Putamen (tissue), 1 donor: Measurements from ENCODE around the gene ITGA6.
A peak's percentile ranks its signal among the peaks of the same experiment; 100 is the strongest.

Experiments used
- DNase-seq: peaks from one replicate; pipeline ENCODE4 v3.0.0-alpha.2; 2016; ENCODE audit warnings: low spot score

The ITGA6 gene

DNA sequence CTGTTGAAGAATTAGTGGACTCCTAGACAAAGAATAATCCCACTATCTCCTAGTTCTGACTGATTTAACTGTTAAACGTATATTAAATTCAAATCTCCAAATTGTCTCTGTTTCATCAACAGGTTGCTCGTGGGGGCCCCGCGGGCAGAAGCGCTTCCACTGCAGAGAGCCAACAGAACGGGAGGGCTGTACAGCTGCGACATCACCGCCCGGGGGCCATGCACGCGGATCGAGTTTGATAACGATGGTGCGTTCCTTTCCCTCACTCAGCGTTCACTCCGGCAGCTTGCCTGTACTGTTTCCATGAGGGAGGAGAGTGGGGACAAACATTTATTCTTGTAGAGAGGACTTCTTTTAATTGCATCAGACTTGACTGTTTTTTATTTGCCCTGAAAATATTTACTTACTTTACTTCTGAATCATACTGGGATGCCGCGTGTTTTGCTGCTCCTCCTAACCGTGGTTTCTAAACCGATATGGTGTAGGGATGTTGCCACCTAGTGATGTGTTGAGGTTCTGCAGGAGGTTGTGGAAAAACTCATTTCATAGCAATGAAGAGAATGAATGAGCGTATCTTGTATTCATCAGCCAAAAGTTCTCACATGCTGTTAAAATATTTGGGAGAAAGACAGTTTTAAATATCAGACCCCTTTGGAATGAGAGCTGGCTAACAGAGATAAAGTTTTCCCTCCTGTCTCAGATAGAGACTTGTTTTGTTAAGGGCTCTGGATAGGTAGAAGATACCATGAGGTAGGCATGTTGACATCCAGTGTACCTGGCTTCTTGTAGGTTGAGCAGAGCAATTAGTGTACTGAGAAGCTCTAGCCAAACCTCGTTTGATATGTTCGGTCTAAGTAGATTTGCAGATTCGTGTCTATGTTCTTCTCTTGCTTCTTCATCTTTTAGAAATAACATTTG, 38.3 kb downstream of the ITGA6 start:
- peak; percentile 69 for DNase-seq

DNA sequence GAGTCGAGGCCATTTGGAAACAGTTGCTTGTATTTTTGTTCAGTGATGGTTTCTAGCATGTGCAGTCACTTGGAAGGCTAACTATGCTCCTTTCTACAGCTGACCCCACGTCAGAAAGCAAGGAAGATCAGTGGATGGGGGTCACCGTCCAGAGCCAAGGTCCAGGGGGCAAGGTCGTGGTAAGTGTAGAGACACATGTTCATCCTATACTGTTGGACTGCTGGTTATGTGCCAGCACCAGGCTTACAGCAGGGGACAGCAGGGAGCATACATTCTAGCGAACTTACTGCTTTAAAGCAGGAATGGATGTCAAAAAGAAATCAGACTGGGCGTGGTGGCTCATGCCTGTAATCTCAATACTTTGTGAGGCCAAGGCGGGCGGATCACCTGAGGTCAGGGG, 40.0 kb downstream of the ITGA6 start:
- no peak for DNase-seq

DNA sequence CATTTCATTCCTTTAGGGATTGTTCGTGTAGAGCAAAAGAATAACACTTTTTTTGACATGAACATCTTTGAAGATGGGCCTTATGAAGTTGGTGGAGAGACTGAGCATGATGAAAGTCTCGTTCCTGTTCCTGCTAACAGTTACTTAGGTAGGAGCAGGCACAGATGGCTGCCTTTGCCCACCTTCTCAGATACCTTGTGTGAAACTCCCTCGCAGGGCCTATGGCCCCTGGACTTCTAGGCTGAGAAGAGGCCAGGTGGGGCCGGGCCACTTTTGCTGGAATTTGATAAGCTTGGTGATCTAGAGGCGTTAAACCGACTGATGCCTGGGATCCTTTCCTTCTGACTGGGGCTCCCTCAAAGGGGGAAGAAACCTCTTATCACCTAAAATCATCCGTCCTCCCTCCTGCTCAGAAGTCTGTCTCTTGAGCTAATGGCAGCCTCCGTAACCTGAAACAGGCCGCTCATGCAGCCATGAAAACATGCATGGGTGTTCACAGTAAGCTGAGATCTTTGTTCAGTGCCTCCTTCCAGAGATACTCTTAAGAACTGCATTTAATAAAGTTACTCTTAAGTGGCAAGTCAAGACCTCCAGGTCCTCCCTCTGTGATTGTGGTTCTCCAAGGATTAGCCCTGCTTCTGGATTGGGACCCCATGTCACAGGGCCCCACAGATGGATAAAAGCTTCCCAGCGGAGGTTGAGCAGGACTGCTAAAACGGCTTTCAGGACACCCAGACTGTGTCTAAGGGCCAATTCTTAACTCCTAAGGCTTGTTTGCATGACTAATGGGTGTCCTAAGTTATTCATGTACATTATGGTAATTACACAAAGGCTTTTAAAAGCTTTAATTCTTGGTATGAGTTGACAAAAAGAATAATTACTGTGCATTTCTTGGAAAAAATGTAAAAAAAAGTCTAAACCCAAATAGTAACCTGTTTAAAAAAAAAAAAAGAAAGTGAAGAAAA, 43.9 kb downstream of the ITGA6 start:
- DNase-seq: no peak

DNA sequence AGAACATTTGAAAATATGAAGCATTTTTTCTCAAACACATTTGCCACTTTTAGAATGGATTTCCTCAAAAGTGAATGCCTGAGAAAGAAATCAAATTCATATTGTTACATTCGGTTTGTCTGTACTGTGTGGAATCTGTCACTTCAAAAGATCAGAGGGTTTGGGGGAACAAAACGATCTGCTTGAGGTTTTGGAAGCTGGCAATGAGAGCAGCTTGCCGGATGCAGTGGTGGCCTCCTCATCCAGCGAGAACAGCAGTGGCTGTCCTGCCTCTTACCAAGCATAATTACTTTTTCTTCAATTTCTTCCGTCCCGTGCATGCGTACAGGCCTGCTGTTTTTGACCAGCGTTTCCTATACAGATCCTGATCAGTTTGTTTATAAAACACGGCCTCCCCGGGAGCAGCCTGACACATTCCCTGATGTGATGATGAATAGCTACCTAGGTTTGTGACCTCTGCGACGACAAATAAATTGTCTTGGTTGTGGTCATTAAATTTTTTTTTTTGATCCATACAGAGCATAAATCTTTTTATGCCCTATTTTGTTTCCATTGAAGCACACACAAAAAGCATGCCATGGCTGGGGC, 45.2 kb downstream of the ITGA6 start:
- no peak for DNase-seq

DNA sequence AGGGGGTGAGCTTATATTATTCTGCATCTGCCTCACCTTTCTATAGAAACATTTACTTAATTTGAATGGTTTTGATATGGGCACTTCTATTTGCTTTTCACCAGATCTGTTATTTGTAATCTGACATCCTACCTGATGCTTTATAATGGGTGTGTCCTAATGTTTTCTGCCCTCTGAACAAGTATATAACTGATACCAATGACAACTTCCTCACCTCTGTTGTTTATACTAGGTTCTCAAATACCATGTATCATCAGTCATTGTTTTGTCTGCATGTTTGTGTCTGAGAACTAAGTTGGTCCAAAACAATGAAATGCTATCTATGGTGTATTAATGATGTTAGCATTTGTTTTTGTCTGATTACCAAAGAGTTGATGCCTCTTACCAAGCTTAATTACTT, 45.8 kb downstream of the ITGA6 start:
- DNase-seq: no peak

DNA sequence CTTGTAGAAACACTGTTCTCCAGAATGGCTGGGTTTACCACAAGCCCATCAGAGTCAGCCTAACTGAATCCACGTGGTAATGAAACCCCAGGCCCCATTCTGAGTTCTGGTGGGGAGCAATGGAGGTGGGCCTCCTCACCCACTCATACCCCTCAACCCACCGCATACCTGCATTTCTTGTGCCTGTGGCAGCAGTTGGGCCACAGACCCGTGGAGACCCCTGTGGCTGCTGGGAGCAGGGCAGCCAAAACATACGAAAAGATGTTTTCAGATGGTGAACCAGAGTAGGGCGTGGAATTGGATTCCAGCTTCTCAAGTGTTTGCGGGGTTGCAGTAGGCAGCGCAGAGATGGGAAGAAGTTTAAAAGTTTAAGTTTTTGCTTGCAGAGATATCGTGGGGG, 51.0 kb downstream of the ITGA6 start:
- DNase-seq: no peak

DNA sequence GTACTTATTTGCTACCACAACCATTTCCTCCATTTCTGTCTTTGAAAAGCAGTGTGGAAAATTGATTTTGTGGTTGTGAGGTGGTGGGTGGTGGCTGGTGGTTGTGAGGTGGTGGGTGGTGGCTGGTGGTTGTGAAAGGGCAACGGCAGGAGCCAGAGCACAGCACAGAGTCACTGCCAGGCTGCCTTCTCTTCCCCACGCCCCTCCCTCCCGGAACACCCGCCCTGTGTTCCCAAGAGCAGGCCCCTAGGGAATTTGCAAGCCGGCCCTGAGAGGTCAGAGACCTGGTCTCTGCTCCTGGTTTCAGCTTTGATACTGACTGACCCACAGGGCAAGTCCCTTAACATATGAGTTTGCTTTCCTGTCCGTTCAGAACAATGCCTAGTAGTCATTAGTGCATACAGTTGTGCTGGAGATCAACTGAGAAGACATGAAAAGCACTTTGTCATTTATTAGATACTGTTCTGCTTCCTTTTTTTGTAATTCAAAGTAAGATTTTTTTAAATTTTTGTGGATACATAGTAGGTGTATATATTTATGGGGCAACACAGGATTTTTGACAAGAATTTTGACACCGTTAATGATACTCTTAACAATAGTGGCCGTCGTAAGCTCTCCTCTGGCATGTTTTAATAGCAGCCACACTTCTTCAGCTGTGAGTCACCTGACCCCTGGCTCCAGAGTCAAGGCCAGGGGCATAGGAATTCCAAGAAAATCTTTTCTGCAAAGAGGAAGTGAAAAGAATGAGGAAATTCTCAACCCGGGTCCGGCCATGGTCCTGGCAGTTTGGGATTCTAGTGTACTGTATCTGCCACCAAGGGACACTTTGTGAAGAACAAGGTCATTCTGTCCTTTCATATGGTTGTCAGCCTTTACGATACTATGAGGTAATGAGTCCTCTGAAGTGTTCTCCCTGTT, 53.2 kb downstream of the ITGA6 start:
- DNase-seq: no peak

DNA sequence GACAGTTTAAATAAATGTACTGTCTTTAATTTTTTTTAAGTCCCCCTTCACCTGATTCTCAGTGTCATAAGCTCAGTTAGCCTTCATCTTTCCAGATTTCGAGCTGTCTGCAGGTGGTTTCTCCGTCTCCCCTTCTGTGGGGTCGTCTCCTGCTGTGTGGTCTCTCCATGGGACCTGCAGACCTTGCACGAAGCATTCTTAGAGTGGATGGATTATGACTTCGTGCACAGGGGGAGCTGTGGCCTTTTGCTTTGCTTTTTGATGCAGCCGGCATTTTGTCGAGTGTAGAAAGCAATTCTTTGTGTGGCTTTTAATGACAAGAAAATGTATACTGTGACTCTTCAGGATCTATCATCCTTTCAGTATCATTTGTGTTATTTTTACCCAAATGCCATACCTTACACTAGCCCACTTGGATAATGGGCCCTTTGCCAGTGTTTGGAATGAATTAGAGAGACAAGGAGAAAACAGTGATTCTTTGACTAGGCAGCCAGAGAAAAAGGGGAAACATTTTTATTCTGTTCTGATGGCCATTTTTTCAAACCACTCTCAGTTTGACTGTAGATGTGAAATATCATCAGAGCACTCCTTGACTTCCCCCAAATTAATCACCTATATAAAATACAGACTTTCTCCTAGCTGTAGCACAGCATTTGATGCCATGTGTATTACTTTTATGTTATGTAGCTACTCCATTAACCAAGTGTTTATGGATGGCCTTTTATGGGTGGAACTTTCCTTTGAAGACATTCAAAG, 54.3 kb downstream of the ITGA6 start:
- no peak for DNase-seq

DNA sequence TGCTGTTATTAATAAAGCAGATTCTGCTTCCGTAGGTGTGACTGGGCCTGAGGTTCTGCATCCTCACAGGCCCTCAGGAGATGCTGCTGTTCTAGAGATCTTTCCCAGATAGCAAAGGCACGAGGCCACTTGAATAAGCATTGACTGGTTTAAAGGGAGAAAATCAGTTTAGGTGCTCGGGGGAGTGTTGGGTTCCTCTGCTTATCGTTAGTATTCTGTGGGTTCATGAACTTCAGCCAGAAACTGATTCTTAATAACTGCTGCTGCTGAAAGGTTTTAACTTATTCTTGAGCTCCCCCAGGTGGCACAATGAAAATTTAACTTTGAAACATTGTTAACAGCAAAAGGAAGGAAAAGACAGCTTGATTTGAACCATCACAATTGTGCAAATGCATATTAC, 56.9 kb downstream of the ITGA6 start:
- DNase-seq: peak; percentile 32

DNA sequence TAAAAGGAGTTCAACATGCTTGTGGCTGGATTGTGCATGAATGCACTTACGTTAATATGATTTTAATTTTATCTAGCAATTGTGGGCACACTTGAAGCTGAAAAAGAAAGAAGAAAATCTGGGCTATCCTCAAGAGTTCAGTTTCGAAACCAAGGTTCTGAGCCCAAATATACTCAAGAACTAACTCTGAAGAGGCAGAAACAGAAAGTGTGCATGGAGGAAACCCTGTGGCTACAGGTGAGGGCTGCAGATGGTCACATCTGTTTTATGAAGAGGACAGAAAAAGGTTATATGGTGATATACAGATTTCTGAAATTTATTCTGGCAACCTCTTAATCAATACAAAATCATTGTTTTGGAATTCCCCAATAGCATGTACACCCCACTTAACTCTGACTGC, 57.3 kb downstream of the ITGA6 start:
- no peak for DNase-seq

DNA sequence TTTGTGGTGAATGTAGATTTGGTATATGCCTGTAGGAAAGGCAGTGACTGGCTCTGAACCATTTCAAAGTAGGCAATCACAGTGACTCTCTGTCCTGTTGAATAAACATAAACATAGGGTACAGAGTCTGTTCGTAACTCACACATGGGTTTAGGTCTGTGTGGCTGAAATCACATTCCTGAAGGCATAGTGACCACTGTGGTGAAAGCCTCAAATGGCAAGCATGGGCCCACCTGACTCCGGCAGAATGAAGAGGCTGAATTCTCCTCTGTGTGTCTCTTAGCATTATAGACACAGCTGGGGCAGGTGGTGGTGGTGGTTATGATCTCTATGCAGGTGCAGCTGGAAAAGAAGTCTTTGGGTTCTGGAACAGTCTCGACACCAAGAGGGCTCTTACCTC, 61.2 kb downstream of the ITGA6 start:
- no peak for DNase-seq

DNA sequence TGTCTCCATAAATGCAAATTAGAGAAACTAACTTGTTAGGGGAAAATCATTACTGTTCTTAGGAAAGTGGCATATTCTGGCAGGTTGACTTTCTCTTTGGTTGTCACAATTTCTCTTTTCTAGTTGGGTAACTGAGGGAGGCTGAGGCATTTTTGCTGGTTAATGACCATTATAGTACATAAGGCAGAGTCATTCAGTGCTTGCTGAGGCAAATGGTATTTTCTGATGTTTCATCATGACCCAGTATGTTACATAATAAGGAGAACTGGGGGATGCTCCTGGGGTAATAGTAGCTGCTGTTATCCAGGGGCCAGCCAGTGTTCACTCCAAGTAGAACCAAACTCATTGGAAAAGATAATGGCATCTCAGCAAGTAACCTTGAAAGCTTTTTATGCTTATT, 62.3 kb downstream of the ITGA6 start:
- DNase-seq: no peak

DNA sequence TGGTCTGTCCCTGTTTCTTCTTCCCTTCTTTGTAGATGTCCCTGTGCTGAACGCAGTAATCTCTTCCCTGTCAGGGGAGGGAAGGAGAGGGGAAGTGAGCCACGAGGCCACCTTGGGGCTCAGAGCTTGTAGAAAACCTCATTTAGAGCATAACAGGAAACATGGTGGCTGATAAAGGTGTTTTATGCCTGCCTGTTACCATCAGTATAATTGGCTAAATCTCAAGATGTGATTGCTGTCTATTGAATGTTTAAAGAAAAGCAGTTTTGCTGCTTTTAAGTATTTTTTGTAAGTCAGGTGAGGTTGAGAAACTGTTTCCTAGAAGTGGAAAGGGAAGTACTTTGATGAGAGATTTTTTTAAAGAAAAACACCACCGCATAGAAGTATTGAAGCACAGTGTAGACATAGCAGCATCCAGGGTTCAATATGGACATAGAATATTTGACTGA, 68.8 kb downstream of the ITGA6 start:
- no peak for DNase-seq

DNA sequence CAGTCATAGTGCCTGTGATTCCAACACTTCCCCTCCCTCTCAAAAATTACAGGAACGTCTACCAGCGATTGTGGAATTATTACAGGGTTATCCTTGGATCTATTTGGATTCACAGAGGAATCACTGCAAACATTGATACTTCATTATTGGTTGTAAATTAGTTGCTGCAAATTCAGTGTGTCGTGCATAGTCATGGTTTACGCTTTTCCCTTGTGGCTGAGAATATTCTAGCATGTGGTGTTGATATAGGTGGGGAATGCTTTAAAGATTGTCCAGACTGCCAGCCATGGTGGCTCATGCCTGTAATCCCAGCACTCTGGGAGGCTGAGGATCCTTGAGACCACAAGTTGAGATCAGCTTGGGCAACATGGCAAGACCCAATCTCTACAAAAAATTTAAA, 79.8 kb downstream of the ITGA6 start:
- DNase-seq: no peak

DNA sequence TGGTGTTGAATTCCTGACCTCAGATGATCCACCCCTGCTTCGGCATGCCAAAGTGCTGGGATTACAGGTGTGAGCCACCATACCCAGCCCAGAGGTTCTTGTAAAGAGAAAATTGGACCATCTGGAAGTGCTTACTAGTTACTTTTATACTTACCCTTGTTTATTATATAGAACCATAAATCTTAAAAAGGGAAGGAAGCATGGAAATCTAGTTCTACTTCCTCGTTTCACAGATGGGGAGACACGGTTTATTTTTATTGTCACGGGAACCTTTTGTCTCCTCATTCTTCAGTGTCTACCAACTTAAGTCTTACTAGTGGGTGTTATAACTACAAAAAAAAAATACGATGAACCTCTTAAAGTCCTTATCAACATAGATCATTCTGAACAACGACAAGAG, 82.7 kb downstream of the ITGA6 start:
- no peak for DNase-seq

DNA sequence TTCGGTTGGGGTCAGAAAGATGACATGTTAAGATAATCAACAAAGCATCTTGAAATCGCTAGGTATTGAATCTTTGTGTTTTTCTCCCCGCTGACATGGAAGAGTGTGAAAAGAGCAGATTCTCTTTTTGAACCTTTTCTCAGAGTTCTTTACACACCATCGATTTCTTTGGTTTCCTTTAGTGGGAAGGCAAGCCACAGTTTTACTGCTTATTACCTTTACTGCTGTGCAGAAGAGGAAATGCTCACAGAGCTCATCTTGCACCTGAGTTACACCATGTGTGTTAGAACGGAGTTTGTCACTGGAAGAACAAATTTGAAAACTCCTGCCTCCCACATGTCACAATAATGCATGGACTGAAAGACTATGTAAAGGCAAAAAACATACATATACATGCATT, 83.2 kb downstream of the ITGA6 start:
- no peak for DNase-seq

DNA sequence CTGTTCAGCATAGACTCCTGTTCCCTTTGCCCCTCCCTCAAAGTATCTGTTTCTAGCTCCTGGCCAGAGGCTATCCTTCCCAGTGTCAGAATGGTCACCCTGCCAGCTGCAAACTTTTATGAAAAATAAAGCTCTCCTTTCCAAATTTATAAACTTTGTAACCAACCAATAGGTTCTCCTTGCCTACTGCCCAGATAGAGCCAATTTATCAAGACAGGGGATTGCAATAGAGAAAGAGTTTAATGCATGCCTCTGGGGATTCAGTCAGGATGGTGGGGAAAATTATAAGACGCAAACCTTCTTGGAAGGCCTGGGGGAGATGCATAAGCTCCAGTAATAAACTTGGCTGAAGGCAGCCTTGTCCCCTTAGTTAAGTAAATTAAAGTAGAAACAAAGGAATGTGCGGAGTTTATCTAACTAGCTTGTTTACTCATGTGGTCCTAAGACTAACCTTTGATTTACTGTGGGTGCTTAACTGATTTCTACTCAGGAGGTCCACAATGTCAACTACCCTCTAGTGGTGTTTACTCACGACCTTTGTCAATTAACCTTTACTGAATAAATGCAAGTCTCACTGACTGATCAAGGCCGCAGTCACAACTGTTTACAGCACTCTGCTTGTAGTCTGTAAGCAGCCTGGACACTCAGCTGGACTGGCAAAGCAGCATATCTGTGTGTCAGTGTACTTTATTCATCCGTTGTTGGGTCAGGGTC, 85.6 kb downstream of the ITGA6 start:
- DNase-seq: no peak

DNA sequence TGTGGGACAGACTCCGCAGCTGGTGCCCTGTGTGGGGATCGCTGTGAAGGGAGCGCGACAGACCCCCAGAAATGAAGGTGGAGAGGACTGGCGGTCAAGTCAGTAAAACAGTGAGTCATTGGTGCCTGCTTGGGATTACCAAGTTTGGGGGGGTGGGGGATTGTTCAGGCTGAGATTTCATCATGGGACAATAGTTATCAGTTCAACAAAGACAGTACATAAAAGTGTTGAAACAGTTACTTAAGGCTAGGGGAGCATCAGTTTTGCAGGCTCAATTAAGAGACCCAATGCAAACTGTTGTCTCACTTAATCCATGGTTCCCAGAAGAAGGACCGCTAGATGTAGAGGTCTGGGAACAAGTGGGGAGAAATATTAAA, 86.1 kb downstream of the ITGA6 start:
- DNase-seq: no peak

DNA sequence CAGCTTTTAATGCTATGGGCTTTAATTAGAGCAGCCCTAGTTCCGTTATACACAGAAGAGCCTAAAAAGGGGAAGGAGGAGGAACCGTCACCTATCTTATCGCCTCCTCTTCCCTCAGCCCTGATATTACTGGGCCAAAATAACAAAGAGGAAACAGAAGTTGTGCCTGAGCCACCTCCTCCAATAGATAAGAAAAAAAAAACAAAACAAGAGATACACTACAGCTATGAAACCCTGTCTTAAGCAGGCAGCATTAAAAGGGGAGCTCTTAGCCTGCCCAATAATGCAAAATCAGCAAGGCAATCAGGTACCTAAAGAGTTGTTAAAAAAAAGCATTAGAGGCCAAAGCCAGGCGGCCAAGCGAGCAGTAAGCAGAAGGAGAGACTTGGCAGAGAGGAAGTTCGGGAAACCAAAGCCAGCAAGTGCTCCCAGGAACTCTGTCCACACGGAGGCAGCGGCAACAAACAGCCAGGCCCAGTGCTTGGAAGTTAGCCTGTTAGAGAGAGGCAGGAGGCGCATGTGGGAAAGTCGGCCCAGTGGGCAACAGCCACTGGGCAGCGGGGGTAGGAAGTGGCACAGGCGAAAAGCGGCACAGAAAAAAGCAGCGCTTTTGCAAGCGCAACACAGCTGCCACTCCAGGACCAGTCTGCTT, 86.7 kb downstream of the ITGA6 start:
- DNase-seq: peak; percentile 50

DNA sequence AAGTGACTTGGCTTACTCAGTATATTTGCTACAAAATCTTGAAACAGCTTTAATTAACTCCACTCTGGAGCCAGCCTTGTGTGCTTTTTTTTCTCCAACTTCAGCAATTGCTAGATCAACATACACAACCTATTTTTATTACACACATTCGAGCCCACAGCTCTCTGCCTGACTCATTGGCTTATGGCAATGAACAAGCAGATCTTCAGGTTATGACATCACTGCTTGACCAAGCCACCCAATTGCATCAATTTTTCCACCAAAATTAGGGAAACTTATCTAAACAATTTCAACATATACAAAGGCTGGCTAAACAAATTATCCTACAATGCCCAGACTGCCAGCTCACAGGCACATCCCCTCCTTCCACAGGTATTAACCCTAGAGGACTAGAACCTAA, 88.9 kb downstream of the ITGA6 start:
- no peak for DNase-seq
